HG03196 (cell line): ENCODE measurements around the gene ANO2.
"Not testable (repeated sequence)": the region's sequence is repeated elsewhere in the genome, so short reads cannot be mapped to it uniquely, and the experiment has no call there.

Experiments
- ATAC-seq: cut with Tn5 transposase; IDR thresholded peaks from one replicate; pipeline ENCODE4 v1.9.1; 2021; ENCODE audit not compliant: unreplicated experiment

Gene ANO2

GRCh38 chr12:5840944-5841343, 104.1 kb downstream of the ANO2 start:
- no peak for ATAC-seq

- ATAC-seq = no peak
Observed at GRCh38 chr12:5830111-5830510, 114.9 kb downstream of the ANO2 start.

- no peak for ATAC-seq
Observed at GRCh38 chr12:5827591-5827990, 117.5 kb downstream of the ANO2 start.

- ATAC-seq = not testable (repeated sequence)
Observed at GRCh38 chr12:5825761-5826160, 119.3 kb downstream of the ANO2 start.

- not testable (repeated sequence) for ATAC-seq
Observed at GRCh38 chr12:5818877-5819276, 126.2 kb downstream of the ANO2 start.

- ATAC-seq = no peak
Observed at GRCh38 chr12:5817246-5817645, 127.8 kb downstream of the ANO2 start.

GRCh38 chr12:5809586-5809985, 135.5 kb downstream of the ANO2 start:
- no peak for ATAC-seq

GRCh38 chr12:5808981-5809380, 136.1 kb downstream of the ANO2 start:
- ATAC-seq = no peak

GRCh38 chr12:5807514-5808219, 137.4 kb downstream of the ANO2 start:
- ATAC-seq = no peak

GRCh38 chr12:5807090-5807414, 138.0 kb downstream of the ANO2 start:
- no peak for ATAC-seq

- ATAC-seq = no peak
Observed at GRCh38 chr12:5806371-5807089, 138.5 kb downstream of the ANO2 start.

- no peak for ATAC-seq
Observed at GRCh38 chr12:5803532-5803931, 141.5 kb downstream of the ANO2 start.

GRCh38 chr12:5798242-5799015, 146.6 kb downstream of the ANO2 start:
- ATAC-seq = no peak

GRCh38 chr12:5797661-5798060, 147.4 kb downstream of the ANO2 start:
- no peak for ATAC-seq

GRCh38 chr12:5796959-5797225, 148.2 kb downstream of the ANO2 start:
- no peak for ATAC-seq

GRCh38 chr12:5796171-5796958, 148.7 kb downstream of the ANO2 start:
- no peak for ATAC-seq

GRCh38 chr12:5794156-5794555, 150.9 kb downstream of the ANO2 start:
- ATAC-seq = no peak

- ATAC-seq = no peak
Observed at GRCh38 chr12:5792343-5792742, 152.7 kb downstream of the ANO2 start.

- no peak for ATAC-seq
Observed at GRCh38 chr12:5789469-5789968, 155.5 kb downstream of the ANO2 start.

- no peak for ATAC-seq
Observed at GRCh38 chr12:5787828-5788227, 157.2 kb downstream of the ANO2 start.

GRCh38 chr12:5785601-5786000, 159.5 kb downstream of the ANO2 start:
- no peak for ATAC-seq
